ENCODE results near the gene STK32A.
"Not testable (repeated sequence)": the region's sequence is repeated elsewhere in the genome, so short reads cannot be mapped to it uniquely, and the experiment has no call there.

STK32A gene

DNA sequence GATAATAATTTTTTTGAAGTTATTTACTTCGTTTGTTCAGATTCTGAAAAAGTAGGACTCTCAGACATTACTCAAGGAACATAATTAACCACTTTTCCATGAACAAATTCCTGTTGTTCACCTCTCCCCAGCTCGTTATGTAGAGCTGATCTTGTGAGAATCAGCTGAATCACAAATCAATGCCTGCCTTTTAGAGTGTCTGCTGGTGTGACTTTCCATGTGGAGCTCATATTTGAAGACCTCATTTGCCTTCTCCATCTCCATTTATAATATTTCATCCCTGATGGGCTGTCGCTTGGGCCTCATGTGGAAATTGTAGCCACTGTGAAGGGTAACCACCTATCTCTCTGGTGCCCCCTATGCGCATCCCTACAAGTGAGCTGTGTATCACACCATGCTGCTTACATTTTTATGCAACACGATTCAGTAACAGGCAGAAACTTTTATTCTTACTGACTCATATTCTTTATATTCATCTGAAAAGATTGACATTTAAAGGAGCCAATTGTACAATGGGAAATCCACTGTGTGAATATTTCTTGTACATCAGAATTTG is 111.3 kb downstream of the STK32A start:
- DNase-seq (ENCODE audit: low spot score) = no peak

DNA sequence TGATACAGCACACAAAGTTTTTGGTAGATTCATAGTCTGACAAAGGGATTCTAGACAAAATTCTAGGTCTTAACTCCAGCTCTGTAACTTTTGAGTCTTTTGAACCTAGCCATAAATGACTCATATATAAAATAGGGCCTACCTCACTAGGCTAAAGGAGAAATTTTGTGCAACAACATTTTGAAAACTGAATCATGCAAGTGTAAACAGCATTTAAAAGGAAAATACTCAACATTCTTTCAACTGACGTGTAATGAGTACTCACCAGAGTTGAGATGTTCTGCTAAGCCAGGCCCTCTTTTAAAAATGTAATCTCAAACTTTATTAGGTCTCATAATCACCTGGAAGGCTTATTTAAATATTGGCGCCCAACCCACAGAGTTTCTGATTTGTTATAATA is 113.2 kb downstream of the STK32A start:
- DNase-seq (ENCODE audit: low spot score) = no peak

- DNase-seq (ENCODE audit: low spot score) = no peak
Observed at GRCh38 chr5:147348451-147348850, 113.6 kb downstream of the STK32A start.

DNA sequence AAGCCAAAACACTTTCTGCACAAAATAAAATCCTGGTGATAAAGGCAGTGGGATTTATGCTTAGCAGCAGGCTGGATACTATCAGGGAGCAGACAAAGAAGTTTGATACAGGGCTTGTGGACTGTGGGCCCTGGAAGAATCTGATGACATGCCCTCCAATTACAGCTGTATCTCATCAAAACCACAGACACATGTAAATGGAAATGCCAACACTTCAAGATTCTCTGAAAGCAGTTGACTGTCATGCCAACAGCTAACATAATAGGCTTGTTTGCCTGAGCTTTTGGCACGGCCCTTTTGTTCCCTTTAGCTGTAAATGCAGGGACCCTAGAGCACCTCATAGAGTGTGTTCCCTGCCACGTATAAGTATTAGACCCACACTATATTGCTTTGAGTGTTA is 114.4 kb downstream of the STK32A start:
- no peak for DNase-seq (ENCODE audit: low spot score)

- no peak for DNase-seq (ENCODE audit: low spot score)
Observed at GRCh38 chr5:147359101-147359500, 124.3 kb downstream of the STK32A start.

DNA sequence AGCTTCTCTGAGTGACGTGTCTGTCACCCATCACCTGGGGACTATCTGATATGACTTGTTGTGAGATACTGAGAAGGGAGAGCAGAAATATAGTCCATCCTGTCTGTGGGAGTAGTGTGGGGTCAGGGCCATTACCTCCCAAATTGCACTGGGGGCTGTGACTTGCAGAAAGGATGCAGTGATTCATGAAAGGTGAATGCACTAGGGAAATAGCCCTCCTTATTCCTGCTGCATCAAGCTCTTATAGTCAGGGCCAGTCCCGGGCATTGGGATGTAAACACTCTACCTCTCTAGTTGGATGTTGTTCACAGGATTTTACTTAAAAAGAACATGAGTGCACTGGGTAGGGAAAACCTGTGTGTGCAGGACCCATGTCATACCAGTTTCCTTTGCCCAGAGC is 124.8 kb downstream of the STK32A start:
- no peak for DNase-seq (ENCODE audit: low spot score)

GRCh38 chr5:147360816-147361215 is 126.0 kb downstream of the STK32A start:
- no peak for DNase-seq (ENCODE audit: low spot score)

DNA sequence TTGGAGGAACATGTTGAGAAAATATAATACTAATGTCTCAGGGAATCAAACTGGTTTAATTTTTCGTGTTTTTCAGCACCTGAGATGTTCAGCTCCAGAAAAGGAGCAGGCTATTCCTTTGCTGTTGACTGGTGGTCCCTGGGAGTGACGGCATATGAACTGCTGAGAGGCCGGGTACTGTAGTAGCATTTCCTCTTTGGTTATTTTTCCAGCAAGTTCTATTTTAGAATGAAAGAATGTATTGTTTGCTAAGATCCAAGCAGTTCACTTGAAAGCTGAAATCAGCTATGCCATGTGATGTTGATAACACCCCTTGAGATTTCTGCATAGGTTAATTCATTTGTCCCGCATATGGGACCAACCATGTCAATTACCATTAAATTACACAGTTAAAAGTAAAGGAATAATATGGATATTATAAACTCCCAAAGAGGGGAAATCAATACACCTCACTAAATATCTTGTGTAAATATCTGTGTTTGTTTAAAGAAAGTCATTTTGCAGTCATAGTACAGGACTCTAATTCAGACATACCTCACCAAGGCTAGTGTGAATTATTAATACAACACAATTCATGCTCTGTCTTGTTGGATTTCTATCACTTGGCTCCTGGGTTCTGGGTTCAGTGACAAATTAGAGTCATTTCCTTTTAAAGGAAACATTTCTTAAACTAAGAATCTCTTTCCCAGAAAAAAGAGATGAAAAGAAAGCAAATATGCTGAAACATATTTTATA is 126.8 kb downstream of the STK32A start:
- DNase-seq (ENCODE audit: low spot score) = no peak

- not testable (repeated sequence) for DNase-seq (ENCODE audit: low spot score)
Observed at GRCh38 chr5:147367381-147367780, 132.6 kb downstream of the STK32A start.

GRCh38 chr5:147369742-147370374 is 135.0 kb downstream of the STK32A start:
- DNase-seq (ENCODE audit: low spot score) = no peak

GRCh38 chr5:147371290-147371689 is 136.5 kb downstream of the STK32A start:
- no peak for DNase-seq (ENCODE audit: low spot score)

- DNase-seq (ENCODE audit: low spot score) = no peak
Observed at GRCh38 chr5:147372191-147372590, 137.4 kb downstream of the STK32A start.

DNA sequence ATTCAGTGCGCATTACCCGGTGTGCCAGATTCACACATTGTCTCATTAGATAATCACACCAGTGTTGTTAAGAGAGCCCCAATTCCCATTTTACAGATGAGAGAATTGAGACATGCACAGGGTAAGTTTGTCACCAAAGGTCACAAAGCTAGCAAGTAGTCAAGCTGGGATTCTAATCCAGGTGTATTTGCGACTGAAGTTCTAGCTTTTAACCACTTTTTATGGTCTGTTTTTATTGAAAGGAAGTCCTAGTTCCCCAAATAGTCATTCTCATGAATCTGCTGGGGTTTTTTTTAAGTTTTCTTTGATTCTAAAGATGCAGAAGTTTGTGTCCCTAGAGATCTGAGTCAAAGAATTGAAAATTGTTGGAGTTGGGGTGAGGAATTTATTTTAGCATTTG is 138.5 kb downstream of the STK32A start:
- DNase-seq (ENCODE audit: low spot score) = no peak

- no peak for DNase-seq (ENCODE audit: low spot score)
Observed at GRCh38 chr5:147375151-147375550, 140.3 kb downstream of the STK32A start.

- DNase-seq (ENCODE audit: low spot score) = no peak
Observed at GRCh38 chr5:147377682-147378081, 142.9 kb downstream of the STK32A start.

- no peak for DNase-seq (ENCODE audit: low spot score)
Observed at GRCh38 chr5:147381555-147381954, 146.7 kb downstream of the STK32A start.

GRCh38 chr5:147382776-147383175 is 147.9 kb downstream of the STK32A start:
- no peak for DNase-seq (ENCODE audit: low spot score)

DNA sequence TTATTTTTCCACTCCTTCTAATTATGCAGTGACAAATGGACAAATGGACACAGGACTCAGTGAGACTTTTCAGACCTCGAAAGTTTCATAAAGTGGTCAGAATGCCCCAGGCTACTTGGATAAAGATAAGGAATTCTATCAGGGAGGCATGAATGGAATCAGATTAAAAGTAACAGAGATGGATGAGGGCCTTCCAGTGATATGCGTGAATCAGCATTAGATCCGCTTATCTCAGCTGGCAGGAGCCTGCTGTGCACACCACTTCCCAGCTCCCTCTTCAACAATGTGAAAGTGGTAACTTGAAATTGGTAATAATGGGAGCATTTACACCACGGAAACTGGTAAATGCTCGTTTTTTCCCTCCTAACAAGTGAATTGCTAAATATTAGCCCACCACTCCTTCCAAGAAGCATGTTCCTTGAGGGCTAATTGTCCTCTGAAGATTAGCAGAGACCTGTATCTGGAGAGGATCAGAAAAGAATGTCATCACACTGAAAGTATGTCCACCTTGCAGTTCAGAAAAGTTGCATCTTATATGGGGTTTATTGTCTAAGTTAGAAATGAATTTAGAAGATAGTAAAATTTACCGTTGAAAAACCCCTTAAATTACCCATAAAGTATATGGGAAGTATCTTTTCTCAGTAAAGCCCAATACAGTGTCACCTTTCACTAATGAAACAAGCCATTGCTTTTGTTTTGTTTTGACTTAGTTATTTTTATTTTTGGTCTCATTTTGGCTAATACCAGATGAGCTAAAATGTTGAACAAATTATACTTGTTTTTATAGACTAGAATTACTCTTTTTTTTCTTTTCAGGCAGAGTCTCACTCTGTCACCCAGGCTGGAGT is 149.7 kb downstream of the STK32A start:
- DNase-seq (ENCODE audit: low spot score) = no peak

GRCh38 chr5:147387109-147387508 is 152.3 kb downstream of the STK32A start:
- no peak for DNase-seq (ENCODE audit: low spot score)

DNA sequence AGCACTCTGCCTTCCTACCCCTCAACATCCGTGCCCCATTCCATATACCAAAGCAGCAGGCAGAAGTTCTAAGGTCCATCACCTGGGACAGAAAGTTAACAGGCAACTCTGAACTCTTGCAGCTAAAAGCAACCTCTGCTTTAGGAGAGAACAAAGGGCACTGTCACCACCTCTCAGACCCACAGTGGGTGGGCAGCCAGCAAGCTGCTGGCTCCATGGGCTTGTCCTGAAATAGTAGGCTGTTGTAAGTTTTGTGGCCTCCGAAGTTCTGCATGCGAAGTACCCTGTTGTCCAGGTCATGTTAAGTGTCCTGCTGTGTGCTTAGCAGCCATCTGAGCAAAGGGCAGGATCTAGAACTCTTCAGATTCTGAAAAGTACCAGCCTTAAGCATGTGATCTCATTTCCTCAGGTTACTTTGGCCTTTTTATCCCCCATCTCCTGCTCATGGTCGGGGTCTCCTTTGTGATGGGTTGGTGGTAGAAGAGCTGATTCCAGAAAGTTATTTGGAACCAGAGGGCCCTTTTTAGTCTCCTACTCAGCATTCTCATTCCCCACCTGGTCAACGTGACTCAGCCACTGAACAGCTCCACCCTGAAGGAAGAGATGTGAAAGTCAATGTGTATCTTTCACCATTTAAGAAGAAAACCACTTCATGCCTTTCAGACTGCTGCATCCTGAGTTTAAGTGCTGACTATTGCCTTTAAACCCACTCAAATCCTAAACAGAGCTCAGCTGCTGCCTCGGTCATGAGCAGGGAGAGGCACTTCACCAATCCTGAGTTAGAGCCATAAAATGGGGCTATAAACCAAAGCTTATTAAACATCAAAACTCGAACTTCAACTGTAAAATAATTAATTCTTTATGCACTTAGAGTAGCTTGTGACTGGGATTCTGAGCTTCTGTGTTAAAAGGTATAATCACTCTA is 153.6 kb downstream of the STK32A start:
- no peak for DNase-seq (ENCODE audit: low spot score)

DNA sequence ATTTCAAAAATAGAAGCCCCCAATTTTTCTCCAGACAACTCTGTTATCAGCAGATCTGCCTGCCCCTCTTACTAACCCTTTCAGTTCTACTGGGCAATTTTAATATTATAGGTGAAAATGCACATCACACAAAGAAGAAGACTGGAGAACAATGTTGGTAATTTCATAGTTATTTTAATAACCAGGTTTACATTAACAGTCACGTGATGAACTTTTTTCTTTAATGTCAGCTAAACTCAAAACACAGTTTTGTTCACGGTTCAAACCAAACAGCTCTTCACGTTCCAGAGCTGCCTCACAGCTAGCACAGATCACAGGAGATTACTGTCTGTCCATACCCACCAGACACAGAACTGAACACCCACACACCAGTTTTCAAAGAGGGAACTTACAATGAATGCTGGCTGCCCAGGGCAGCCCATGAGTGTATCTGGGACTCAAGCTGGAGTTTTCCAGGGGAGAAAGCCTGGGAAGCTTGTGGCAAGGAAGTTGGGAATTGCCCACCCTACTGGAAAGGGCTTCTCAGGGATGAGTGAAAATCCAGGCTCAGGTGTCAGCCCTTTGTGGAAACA is 155.9 kb downstream of the STK32A start:
- DNase-seq (ENCODE audit: low spot score) = no peak

Measured in activated CD4-positive, alpha-beta T cell treated with anti-CD3 and anti-CD28 coated beads, Interleukin-2, Interleukin-4, amounts not matched to agents 100 ng/mL and 50 ng/mL, durations not matched to agents 16 hours and 8 hours (primary cell).